GM10266 (cell line): ENCODE measurements around the gene FAM229A.

Experiments
- DNase-seq: peaks from one replicate; pipeline ENCODE4 v3.0.0; 2012; ENCODE audit errors: extremely low spot score
- TF ChIP-seq, protein P1 (sequence below): IDR thresholded peaks from 2 replicates; pipeline ENCODE4 v1.5.1; 2012; ENCODE audit warnings: mild to moderate bottlenecking, low read depth; ENCODE audit not compliant: control insufficient read depth, insufficient read depth; ENCODE audit errors: missing control alignments

Gene FAM229A

DNA sequence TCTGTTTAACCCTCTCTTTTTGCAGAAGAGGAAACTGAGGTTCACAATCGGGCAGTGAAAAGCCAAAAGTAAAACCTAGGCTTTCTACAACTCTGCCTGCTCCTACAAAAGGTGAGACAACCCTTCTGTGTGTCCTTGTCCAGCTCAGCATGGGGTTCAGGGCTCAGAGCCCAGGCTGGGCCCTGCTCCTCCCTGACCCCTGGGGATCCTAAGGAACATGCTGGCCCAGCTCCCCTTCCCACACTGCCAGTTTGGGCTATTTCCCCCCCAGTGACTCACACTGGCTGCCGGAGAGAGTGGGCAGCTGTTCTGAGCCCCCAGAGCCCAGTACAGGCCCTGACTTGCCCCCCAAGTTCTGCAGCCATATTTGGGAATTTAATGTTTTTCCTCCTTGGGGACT, 8.9 kb downstream of the FAM229A start:
- TF ChIP-seq, protein P1, sequence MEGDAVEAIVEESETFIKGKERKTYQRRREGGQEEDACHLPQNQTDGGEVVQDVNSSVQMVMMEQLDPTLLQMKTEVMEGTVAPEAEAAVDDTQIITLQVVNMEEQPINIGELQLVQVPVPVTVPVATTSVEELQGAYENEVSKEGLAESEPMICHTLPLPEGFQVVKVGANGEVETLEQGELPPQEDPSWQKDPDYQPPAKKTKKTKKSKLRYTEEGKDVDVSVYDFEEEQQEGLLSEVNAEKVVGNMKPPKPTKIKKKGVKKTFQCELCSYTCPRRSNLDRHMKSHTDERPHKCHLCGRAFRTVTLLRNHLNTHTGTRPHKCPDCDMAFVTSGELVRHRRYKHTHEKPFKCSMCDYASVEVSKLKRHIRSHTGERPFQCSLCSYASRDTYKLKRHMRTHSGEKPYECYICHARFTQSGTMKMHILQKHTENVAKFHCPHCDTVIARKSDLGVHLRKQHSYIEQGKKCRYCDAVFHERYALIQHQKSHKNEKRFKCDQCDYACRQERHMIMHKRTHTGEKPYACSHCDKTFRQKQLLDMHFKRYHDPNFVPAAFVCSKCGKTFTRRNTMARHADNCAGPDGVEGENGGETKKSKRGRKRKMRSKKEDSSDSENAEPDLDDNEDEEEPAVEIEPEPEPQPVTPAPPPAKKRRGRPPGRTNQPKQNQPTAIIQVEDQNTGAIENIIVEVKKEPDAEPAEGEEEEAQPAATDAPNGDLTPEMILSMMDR: no peak
- DNase-seq: no peak

GRCh38 chr1:32352831-32353383, 9.4 kb downstream of the FAM229A start:
- TF ChIP-seq, protein P1: no peak
- DNase-seq: no peak

GRCh38 chr1:32352239-32352745, 10.0 kb downstream of the FAM229A start:
- DNase-seq: no peak
- TF ChIP-seq, protein P1: no peak

DNA sequence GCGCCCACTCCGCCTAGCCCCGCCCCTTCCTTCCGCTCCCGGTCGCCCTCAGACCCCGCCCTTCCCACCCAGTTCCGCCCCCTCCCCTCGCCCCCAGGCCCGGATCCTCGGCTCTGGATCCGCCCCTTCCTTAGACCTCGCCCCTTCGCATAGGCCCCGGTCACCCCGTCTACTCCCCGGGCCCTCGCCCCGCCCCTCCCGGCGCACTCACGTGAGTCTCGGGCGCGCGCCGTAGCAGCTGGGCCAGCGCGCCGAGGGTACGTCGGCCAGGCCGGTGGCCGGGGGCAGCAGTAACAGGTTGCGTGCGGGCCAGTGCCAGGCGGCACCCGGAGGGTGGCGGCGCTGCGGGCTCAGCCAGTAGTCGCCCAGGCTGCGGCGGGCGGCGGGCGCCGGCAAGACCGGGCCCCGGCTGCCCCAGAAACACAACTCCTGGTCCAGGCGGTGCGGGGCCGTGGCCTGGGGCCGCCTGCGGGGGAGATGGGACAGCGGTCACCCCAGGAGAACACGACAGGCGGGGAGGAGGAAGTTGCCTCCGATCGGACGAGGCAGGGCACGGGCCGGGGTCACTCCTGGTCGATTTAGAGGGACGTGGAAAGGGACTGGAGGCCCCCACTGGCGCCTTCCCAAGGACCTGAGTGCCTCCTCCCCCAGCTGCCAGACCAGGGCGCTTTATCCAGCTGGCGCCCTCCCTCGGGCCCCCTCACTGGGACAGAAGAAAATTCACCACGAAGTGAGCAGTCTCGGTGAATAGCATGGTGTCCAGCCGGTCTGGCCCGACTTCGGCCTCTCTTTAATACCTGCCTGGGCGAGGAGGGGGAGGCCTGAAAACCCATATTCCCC, 10.7 kb downstream of the FAM229A start:
- TF ChIP-seq, protein P1: no peak
- peak; percentile 99 for DNase-seq

- peak; percentile 85 for DNase-seq
- TF ChIP-seq, protein P1: peak; percentile 41
Measured at GRCh38 chr1:32350785-32351398, 11.4 kb downstream of the FAM229A start.

DNA sequence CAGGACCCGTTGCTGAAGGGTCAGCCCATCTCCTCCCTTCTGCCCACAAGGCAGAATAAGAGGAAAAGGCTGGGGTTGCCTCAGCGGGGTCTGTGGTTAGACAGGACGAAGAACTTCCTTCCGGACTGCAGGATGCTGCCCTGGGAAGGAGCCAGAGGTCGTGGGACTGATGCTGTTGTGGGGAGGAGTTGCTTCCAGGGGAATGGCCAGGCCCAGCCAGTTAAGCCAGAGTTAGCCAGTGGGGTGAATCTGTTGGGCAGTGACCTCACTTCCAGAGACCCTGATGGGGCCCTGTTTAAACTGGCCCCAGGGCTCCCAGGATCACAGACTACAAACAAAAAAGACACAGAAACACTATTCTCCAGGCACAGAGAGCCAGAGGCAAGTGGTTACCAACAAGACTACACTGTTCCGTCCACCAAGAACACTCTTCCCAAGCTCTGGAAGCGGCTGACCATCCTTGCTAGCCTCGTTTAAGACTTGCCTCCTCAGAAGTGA, 13.0 kb downstream of the FAM229A start:
- no peak for DNase-seq
- TF ChIP-seq, protein P1: no peak
